Measurements from ENCODE around the gene FXYD1. TPM values are rescaled to one million over a fixed set of nuclear protein-coding genes. Genes with fewer than 3 reads are reported as not detected.

Gene FXYD1
- polyA plus RNA-seq: 6.4 and 8.3 TPM in 2 replicates

GRCh38 chr19:35138305-35138892, at the start of gene FXYD1:
TSS of gene FXYD1 (plus strand) at chr19:35138824. CDS start at chr19:35140080, 1,256 bp downstream.

GRCh38 chr19:35115177-35115951, 23.3 kb upstream of the FXYD1 start, which contains the start of gene FXYD3:
TSS of gene FXYD3 (plus strand) at chr19:35115823. CDS start at chr19:35119377, 3,554 bp downstream.

DNA sequence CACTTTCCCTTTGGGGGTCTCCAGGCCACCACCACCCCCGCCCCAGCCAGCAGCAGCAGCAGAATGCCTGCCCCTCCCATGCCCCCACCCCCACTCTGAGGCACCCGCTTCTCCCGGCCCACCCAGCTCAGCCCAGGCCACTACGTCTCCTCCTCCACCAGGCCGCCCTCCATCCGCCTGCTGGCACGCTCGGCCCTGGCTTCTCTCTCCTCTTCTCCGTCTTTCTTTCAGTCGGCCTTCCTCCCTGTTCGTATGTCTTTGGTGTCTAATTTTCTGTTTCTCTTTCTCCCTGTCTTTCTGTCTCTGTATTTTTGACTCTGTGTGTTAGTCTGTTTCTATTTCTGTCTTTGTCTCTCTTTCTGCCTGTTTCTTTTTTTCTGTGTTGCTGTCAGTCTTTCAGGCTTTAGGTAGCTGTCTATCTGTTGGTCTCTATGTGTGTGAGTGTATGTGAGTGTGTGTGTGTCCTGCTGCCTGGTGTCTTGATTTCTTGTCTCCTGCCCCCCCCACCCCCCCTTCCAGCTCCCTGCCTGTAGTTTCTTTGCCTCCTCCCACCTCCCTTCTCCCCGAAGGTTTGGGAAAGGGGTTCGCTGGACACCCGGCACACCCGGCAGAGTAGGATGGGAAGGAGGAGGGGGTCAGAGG, 3.9 kb upstream of the FXYD1 start, which contains the start of gene LGI4:
Gene LGI4 (minus strand): TSS at position 459 of the 642 bp plus-strand sequence. CDS start 379 bp downstream, at position 80.

DNA sequence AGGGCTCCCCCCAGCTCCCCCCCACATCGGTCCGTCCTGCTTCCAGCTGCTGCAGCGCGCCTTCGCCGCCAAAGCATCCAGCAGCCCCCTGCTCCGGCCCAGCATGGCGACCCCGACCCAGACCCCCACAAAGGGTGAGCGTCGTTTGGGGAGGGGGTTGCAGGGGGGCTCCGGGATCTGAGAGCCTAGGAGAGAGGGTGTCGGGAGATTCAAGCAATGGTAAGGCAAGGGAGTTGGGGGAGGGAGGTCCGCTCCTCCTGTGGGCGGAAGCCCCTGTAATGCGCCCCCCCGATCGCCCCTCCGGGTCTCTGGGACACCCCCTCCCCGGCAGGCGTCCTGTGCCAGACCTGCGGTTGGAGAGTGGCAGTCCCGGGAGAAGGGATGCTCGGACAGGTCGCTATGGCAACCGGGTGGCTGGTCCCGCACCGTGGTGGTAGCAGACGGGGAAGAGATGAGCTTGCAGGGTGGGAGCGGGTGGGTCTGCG, 4.6 kb downstream of the FXYD1 start, which contains the start of gene FXYD7:
Gene FXYD7 (plus strand): TSS at position 25 of the 485 bp plus-strand sequence. CDS start 79 bp downstream, at position 104.

GRCh38 chr19:35154525-35155406, 16.1 kb downstream of the FXYD1 start, which contains the start of gene FXYD5:
TSS of gene FXYD5 (plus strand) at chr19:35154735. CDS start at chr19:35155551, 816 bp downstream.

Other genes starting within 250 kb of the FXYD1 start
- gene ZNF30, start 211.9 kb upstream of the FXYD1 start, polyA plus RNA-seq: 4.4 and 4.6 TPM in 2 replicates
- gene ZNF792, start 174.6 kb upstream of the FXYD1 start, polyA plus RNA-seq: 0.50 TPM in 1 of 2 replicates, not detected in the other
- gene GRAMD1A, start 138.5 kb upstream of the FXYD1 start, polyA plus RNA-seq: 0.64 and 1.0 TPM in 2 replicates
- 1.9 and 2.0 TPM in 2 replicates for gene SCN1B, start 108.4 kb upstream of the FXYD1 start, polyA plus RNA-seq
- 0.13 and 0.67 TPM in 2 replicates for gene HPN, start 97.1 kb upstream of the FXYD1 start, polyA plus RNA-seq
- 0.67 and 3.5 TPM in 2 replicates for gene FXYD3, start 23.0 kb upstream of the FXYD1 start, polyA plus RNA-seq
- gene LGI4, start 3.8 kb upstream of the FXYD1 start, polyA plus RNA-seq: 2.8 and 6.4 TPM in 2 replicates
- gene FXYD7, start 4.4 kb downstream of the FXYD1 start, polyA plus RNA-seq: 62.3 and 64.4 TPM in 2 replicates
- 7.1 TPM in 1 of 2 replicates, not detected in the other for gene FXYD5, start 15.9 kb downstream of the FXYD1 start, polyA plus RNA-seq
- not detected in 2 replicates for gene FAM187B, start 89.9 kb downstream of the FXYD1 start, polyA plus RNA-seq
- gene LSR, start 110.2 kb downstream of the FXYD1 start, polyA plus RNA-seq: not detected in 2 replicates
- gene USF2, start 130.1 kb downstream of the FXYD1 start, polyA plus RNA-seq: 2.9 and 3.9 TPM in 2 replicates
- 0.79 TPM in 1 of 2 replicates, not detected in the other for gene HAMP, start 143.7 kb downstream of the FXYD1 start, polyA plus RNA-seq
- gene MAG, start 153.3 kb downstream of the FXYD1 start, polyA plus RNA-seq: 0.22 TPM in 1 of 2 replicates, not detected in the other
- 0.28 TPM in 1 of 2 replicates, not detected in the other for gene CD22, start 190.4 kb downstream of the FXYD1 start, polyA plus RNA-seq
- not detected in 2 replicates for gene FFAR1, start 209.1 kb downstream of the FXYD1 start, polyA plus RNA-seq
- gene FFAR3, start 219.6 kb downstream of the FXYD1 start, polyA plus RNA-seq: not detected in 2 replicates
- not detected in 2 replicates for gene GPR42, start 232.2 kb downstream of the FXYD1 start, polyA plus RNA-seq